Cardiac atrium fibroblast (primary cell): Measurements from ENCODE around the gene GABRR2. TPM values are rescaled to one million over a fixed set of nuclear protein-coding genes. Genes with fewer than 3 reads are reported as not detected.

ENCODE experiments used
- total RNA-seq: library from RNA; depleted of rRNA; stranded (reverse); fragments of >200 nt; gene quantifications from 2 replicates; pipeline ENCODE4 v1.2.3, GENCODE V29; 2015

The GABRR2 gene
- total RNA-seq, result not detected in 2 replicates

DNA sequence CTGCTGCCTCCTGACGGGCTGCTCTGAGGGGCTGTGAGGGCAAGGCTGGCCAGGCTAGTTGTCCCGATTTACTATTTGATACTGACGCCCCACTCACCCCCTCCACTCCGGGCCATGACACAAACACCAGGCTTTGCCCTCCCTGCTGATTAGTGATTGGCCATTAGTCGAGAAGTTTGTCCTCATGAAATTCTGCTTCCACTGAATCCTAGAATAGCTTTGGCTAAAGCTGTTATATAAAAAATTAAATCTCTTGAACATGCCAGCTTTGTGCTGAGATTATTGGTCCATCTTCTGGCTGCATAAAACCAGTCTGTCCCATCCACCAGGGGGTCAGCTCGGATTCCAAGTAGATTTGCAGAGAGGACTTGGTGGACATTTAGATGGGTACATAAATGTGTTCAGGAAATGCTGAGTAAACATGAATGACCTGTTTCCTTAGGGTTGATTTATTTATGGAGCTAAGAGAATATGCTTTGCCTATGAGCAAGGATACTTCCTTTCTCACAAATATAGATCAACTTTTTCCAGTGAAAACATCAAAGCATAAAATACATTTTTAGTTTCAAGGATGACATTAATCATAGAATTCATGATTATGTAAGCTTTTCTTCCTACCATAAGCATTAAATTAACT is at the start of gene GABRR2:
Gene GABRR2 (minus strand): TSS at position 51 of the 637 bp plus-strand sequence. CDS start 134 bp downstream, outside the sequence.

DNA sequence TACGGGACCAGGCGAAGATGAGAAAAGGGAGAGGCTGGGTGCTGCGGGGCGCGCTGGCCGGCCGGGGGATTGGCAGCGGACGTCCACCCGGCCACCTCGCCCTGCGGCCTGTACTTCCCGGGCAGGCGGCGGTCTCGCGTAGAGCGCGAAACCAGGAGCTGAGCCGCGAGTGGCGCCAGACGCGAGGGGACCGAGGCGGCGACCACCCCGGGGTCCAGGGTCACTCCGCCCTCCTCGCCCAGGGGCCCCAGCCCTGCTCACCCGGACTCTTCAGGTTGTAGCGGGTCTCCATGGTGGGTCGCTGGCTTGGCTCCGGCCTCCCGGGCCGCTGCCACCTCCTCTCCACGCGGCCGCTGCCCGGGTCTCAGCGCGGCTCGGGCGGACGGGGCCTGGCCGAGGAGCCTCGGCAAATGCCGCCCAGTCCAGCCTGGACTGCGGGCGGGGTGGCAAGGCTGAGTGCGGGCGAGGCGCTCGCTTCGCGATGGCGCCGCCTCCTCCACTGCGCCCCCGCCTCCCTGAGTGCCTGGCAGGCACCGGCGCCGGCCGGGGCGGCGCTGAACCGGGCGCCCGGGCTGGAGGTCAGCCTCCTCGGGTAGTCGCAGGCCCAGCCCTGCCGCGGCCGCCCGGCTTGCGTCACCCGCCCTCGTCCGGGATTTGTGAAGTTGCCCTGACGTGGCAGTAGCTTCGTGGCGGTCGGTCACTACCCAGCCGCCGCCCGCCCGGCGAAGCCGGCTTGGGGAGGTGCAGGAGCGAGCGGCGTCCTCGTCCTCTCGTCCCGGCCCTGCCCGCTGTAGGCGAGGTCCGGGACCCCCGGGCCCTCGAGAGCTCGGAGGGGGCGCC is 37.4 kb upstream of the GABRR2 start, which contains the start of gene UBE2J1:
Gene UBE2J1 (minus strand): TSS at position 445 of the 840 bp plus-strand sequence. CDS start 153 bp downstream, at position 292.

GRCh38 chr6:89217299-89217910 is 97.7 kb downstream of the GABRR2 start, which contains the start of gene GABRR1:
Gene GABRR1, minus strand, starts transcription at chr6:89217358. Its CDS starts 36 bp downstream, at chr6:89217322.

Other genes with a start within 250 kb of the GABRR2 start
- 124 and 132 TPM in 2 replicates for gene PNRC1, start 234.5 kb downstream of the GABRR2 start, total RNA-seq
- 0.54 and 1.5 TPM in 2 replicates for gene SRSF12, start 197.2 kb downstream of the GABRR2 start, total RNA-seq
- gene PM20D2, start 169.2 kb downstream of the GABRR2 start, total RNA-seq, result 2.0 and 5.7 TPM in 2 replicates
- not detected in 2 replicates for gene GABRR1, start 97.9 kb downstream of the GABRR2 start, total RNA-seq
- 36.6 and 46.5 TPM in 2 replicates for gene UBE2J1, start 37.4 kb upstream of the GABRR2 start, total RNA-seq
- gene RRAGD, start 97.0 kb upstream of the GABRR2 start, total RNA-seq, result 0.49 TPM in 1 of 2 replicates, not detected in the other
- 6.2 and 7.9 TPM in 2 replicates for gene ANKRD6, start 117.9 kb upstream of the GABRR2 start, total RNA-seq